ENCODE data around the gene SPOUT1. TPM values are rescaled to one million over a fixed set of nuclear protein-coding genes. Genes with fewer than 3 reads are reported as not detected.

SPOUT1 gene
- total RNA-seq, 1 donor from 2014 or later: 62.1 TPM

GRCh38 chr9:128810873-128811272, 18.7 kb downstream of the SPOUT1 start:
- Mint-ChIP-seq H3K36me3 (ENCODE audit: low read depth, unreplicated experiment) (peaks cover 14% of the 10 kb centered on the region), H3K4me1 (ENCODE audit: unreplicated experiment) (no peaks in the 10 kb centered on the region), H3K27me3 (ENCODE audit: unreplicated experiment) (peaks cover 1% of the 10 kb centered on the region), H3K9me3 (ENCODE audit: unreplicated experiment) (no peaks in the 10 kb centered on the region), H3K4me3 (ENCODE audit: unreplicated experiment) (no peak overlapping the region), H3K27ac (ENCODE audit: unreplicated experiment) (no peak overlapping the region)
- no peak for DNase-seq (ENCODE audit: low spot score)
- TF ChIP-seq CTCF (IDR thresholded peaks at IDR 0.05; ENCODE audit: unreplicated experiment): no peak

GRCh38 chr9:128809831-128810230, 19.8 kb downstream of the SPOUT1 start:
- H3K4me1 Mint-ChIP-seq (ENCODE audit: unreplicated experiment): no peaks in the 10 kb centered on the region
- no peak overlapping the region for H3K27ac Mint-ChIP-seq (ENCODE audit: unreplicated experiment)
- no peak for DNase-seq (ENCODE audit: low spot score)
- H3K4me3 Mint-ChIP-seq (ENCODE audit: unreplicated experiment): peak overlapping the region; percentile 49
- H3K36me3 Mint-ChIP-seq (ENCODE audit: low read depth, unreplicated experiment): peaks cover 14% of the 10 kb centered on the region
- H3K9me3 Mint-ChIP-seq (ENCODE audit: unreplicated experiment): no peaks in the 10 kb centered on the region
- peak; percentile 27 for TF ChIP-seq CTCF (IDR thresholded peaks at IDR 0.05; ENCODE audit: unreplicated experiment)
- peaks cover 1% of the 10 kb centered on the region for H3K27me3 Mint-ChIP-seq (ENCODE audit: unreplicated experiment)

- Mint-ChIP-seq H3K27me3 (ENCODE audit: unreplicated experiment) (peaks cover 1% of the 10 kb centered on the region), H3K9me3 (ENCODE audit: unreplicated experiment) (no peaks in the 10 kb centered on the region), H3K4me1 (ENCODE audit: unreplicated experiment) (no peaks in the 10 kb centered on the region), H3K36me3 (ENCODE audit: low read depth, unreplicated experiment) (peaks cover 14% of the 10 kb centered on the region), H3K4me3 (ENCODE audit: unreplicated experiment) (no peak overlapping the region), H3K27ac (ENCODE audit: unreplicated experiment) (no peak overlapping the region)
- no peak for DNase-seq (ENCODE audit: low spot score)
- TF ChIP-seq CTCF (IDR thresholded peaks at IDR 0.05; ENCODE audit: unreplicated experiment): no peak
Observed at GRCh38 chr9:128809036-128809599, 20.5 kb downstream of the SPOUT1 start.

- peaks cover 20% of the 10 kb centered on the region for H3K36me3 Mint-ChIP-seq (ENCODE audit: low read depth, unreplicated experiment)
- no peak for TF ChIP-seq CTCF (IDR thresholded peaks at IDR 0.05; ENCODE audit: unreplicated experiment)
- H3K27ac Mint-ChIP-seq (ENCODE audit: unreplicated experiment): no peak overlapping the region
- H3K4me1 Mint-ChIP-seq (ENCODE audit: unreplicated experiment): no peaks in the 10 kb centered on the region
- peak overlapping the region; percentile 59 for H3K4me3 Mint-ChIP-seq (ENCODE audit: unreplicated experiment)
- no peak for DNase-seq (ENCODE audit: low spot score)
- H3K27me3 Mint-ChIP-seq (ENCODE audit: unreplicated experiment): peaks cover 1% of the 10 kb centered on the region
- no peaks in the 10 kb centered on the region for H3K9me3 Mint-ChIP-seq (ENCODE audit: unreplicated experiment)
Observed at GRCh38 chr9:128808543-128808942, 21.1 kb downstream of the SPOUT1 start.

GRCh38 chr9:128807827-128808226, 21.8 kb downstream of the SPOUT1 start:
- no peaks in the 10 kb centered on the region for H3K9me3 Mint-ChIP-seq (ENCODE audit: unreplicated experiment)

More at GRCh38 chr9:128807827-128808226, 21.8 kb downstream of the SPOUT1 start:
- no peak for TF ChIP-seq CTCF (IDR thresholded peaks at IDR 0.05; ENCODE audit: unreplicated experiment)
- Mint-ChIP-seq H3K4me3 (ENCODE audit: unreplicated experiment) (no peak overlapping the region), H3K27ac (ENCODE audit: unreplicated experiment) (no peak overlapping the region), H3K27me3 (ENCODE audit: unreplicated experiment) (peaks cover 1% of the 10 kb centered on the region), H3K36me3 (ENCODE audit: low read depth, unreplicated experiment) (peaks cover 25% of the 10 kb centered on the region), H3K4me1 (ENCODE audit: unreplicated experiment) (no peaks in the 10 kb centered on the region)
- DNase-seq (ENCODE audit: low spot score): no peak

Data from endothelial cell (in vitro differentiated cells).